GM21723 (cell line): ENCODE data around the gene PAX5.

ENCODE experiments used
- ATAC-seq: cut with Tn5 transposase; IDR thresholded peaks from one replicate; pipeline ENCODE4 v1.9.1; 2021; ENCODE audit warnings: mild to moderate bottlenecking, moderate library complexity; ENCODE audit not compliant: unreplicated experiment

Gene PAX5

GRCh38 chr9:36787709-36788108 is 246.4 kb downstream of the PAX5 start:
- ATAC-seq, result no peak
